Breast epithelium (tissue), 3 donors: ENCODE measurements around the gene ZMYND11.

Experiments used
- CTCF ChIP-seq, 3 donors: fragments of 450-650 bp; IDR thresholded peaks; one replicate each; pipeline ENCODE4 v1.5.1; 2016 to 2017; ENCODE audit warnings: antibody characterized with exemption in 3 of 3, mild to moderate bottlenecking in 3 of 3, moderate library complexity in 3 of 3
- POLR2A ChIP-seq: fragments of 450-650 bp; IDR thresholded peaks from one replicate; pipeline ENCODE4 v1.6.1; 2016; ENCODE audit warnings: antibody characterized with exemption, mild to moderate bottlenecking, moderate library complexity
- POLR2AphosphoS5 ChIP-seq, 3 donors: sonication (generic); formaldehyde crosslinking; IDR thresholded peaks; one replicate each; pipeline ENCODE4 v1.6.1; 2017; ENCODE audit warnings: antibody characterized with exemption in 3 of 3

GRCh38 chr10:208616-209015 is 73.4 kb downstream of the ZMYND11 start:
- TF ChIP-seq POLR2AphosphoS5 (IDR thresholded peaks at IDR 0.05) (no peak), CTCF (IDR thresholded peaks at IDR 0.05) (no peak), POLR2A (no peak)
